OCI-LY1 (cell line): ENCODE data around the gene PPP1R7.

Experiments used
- H2AFZ ChIP-seq: fragments of 200-600 bp; sonication (generic), shearing (Covaris generic); 2 replicates; pipeline ENCODE4 v1.6.0; 2014; ENCODE audit warnings: antibody characterized with exemption, mild to moderate bottlenecking, low read length
- H3F3A ChIP-seq: fragments of 200-600 bp; sonication (generic), shearing (Covaris generic); 2 replicates; pipeline ENCODE4 v1.6.0; 2014; ENCODE audit warnings: mild to moderate bottlenecking, antibody characterized with exemption, low read length, moderate library complexity; ENCODE audit not compliant: insufficient read depth
- H3K27ac ChIP-seq: fragments of 200-600 bp; sonication (generic); 2 replicates; pipeline ENCODE4 v1.5.1; 2014; ENCODE audit warnings: low read length, mixed run types, mild to moderate bottlenecking, low read depth; ENCODE audit not compliant: poor library complexity, severe bottlenecking
- H3K27me3 ChIP-seq: fragments of 200-600 bp; sonication (generic); 2 replicates; pipeline ENCODE4 v1.6.0; 2014; ENCODE audit warnings: antibody characterized with exemption, mild to moderate bottlenecking, low read length, moderate library complexity; ENCODE audit not compliant: insufficient read depth
- H3K36me3 ChIP-seq: fragments of 200-600 bp; sonication (generic); 2 replicates; pipeline ENCODE4 v1.6.1; 2014; ENCODE audit warnings: mild to moderate bottlenecking, antibody characterized with exemption, low read length, moderate library complexity, mixed read lengths; ENCODE audit not compliant: insufficient read depth
- H3K4me1 ChIP-seq: fragments of 200-600 bp; sonication (generic); 2 replicates; pipeline ENCODE4 v1.5.1; 2014; ENCODE audit warnings: mild to moderate bottlenecking, low read length, moderate library complexity; ENCODE audit not compliant: insufficient read depth, severe bottlenecking
- H3K4me2 ChIP-seq: fragments of 200-600 bp; sonication (generic), shearing (Covaris generic); 2 replicates; pipeline ENCODE4 v1.6.1; 2014; ENCODE audit warnings: low read length
- H3K4me3 ChIP-seq: fragments of 200-600 bp; sonication (generic); 2 replicates; pipeline ENCODE4 v1.5.1; 2014; ENCODE audit warnings: low read length, low read depth, mild to moderate bottlenecking, mixed read lengths; ENCODE audit not compliant: poor library complexity, severe bottlenecking
- H3K79me2 ChIP-seq: fragments of 200-600 bp; shearing (Covaris generic); 2 replicates; pipeline ENCODE4 v1.6.1; 2016; ENCODE audit warnings: mixed run types, low read length, mixed read lengths; ENCODE audit not compliant: insufficient read depth
- H3K9ac ChIP-seq: fragments of 200-600 bp; sonication (generic), shearing (Covaris generic); 2 replicates; pipeline ENCODE4 v1.6.1; 2014; ENCODE audit warnings: mild to moderate bottlenecking, low read length, mixed read lengths
- H3K9me2 ChIP-seq: fragments of 200-600 bp; sonication (generic), shearing (Covaris generic); 2 replicates; pipeline ENCODE4 v1.6.1; 2014; ENCODE audit warnings: low read depth, mild to moderate bottlenecking, low read length, mixed read lengths
- H3K9me3 ChIP-seq: fragments of 200-600 bp; shearing (Covaris generic); 2 replicates; pipeline ENCODE4 v1.6.1; 2014; ENCODE audit warnings: low read length, mixed read lengths
- H4K20me1 ChIP-seq: fragments of 200-600 bp; sonication (generic), shearing (Covaris generic); 2 replicates; pipeline ENCODE4 v1.6.0; 2016; ENCODE audit warnings: mild to moderate bottlenecking, low read length; ENCODE audit not compliant: insufficient read depth
- EZH2 ChIP-seq: fragments of 200-600 bp; sonication (generic), shearing (Covaris generic); IDR thresholded peaks from 2 replicates; pipeline ENCODE4 v1.8.0; 2017; ENCODE audit warnings: borderline replicate concordance, mixed run types, mild to moderate bottlenecking, antibody characterized with exemption, low read length, moderate library complexity, mixed read lengths
- TF ChIP-seq, protein P1 (sequence below): fragments of 200-600 bp; sonication (generic), shearing (Covaris generic); IDR thresholded peaks from 2 replicates; pipeline ENCODE4 v1.5.1; 2017; ENCODE audit warnings: mild to moderate bottlenecking, antibody characterized with exemption, low read length, moderate library complexity, mixed read lengths

PPP1R7 gene

DNA sequence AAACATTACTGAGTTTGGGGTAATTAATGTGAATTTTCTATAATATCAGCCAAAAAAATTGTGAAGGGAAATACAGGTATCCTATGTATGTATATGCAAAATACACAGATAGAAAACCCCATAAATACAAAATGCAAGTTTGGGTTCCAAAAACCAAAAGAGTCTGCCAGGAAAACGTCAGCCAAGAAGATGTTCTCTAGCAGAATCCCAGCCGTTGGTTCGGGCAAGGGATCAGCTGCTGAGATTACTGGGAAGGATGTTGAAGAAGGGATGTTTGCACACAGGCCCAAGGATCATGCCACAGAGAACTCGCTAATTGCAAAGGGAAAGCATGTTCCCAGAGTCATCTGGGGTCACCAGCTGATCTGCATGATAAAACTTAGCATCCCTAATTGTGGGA, 28.7 kb downstream of the PPP1R7 start:
- H3K9me2 ChIP-seq: no peaks in the 10 kb centered on the region
- no peak overlapping the region for H3K4me3 ChIP-seq
- no peak for TF ChIP-seq EZH2
- TF ChIP-seq, protein P1, sequence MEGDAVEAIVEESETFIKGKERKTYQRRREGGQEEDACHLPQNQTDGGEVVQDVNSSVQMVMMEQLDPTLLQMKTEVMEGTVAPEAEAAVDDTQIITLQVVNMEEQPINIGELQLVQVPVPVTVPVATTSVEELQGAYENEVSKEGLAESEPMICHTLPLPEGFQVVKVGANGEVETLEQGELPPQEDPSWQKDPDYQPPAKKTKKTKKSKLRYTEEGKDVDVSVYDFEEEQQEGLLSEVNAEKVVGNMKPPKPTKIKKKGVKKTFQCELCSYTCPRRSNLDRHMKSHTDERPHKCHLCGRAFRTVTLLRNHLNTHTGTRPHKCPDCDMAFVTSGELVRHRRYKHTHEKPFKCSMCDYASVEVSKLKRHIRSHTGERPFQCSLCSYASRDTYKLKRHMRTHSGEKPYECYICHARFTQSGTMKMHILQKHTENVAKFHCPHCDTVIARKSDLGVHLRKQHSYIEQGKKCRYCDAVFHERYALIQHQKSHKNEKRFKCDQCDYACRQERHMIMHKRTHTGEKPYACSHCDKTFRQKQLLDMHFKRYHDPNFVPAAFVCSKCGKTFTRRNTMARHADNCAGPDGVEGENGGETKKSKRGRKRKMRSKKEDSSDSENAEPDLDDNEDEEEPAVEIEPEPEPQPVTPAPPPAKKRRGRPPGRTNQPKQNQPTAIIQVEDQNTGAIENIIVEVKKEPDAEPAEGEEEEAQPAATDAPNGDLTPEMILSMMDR: no peak
- H4K20me1 ChIP-seq: no peaks in the 10 kb centered on the region
- no peak overlapping the region for H3K4me2 ChIP-seq
- no peak overlapping the region for H3K9ac ChIP-seq
- H3K9me3 ChIP-seq: no peaks in the 10 kb centered on the region
- H3K4me1 ChIP-seq: no peaks in the 10 kb centered on the region
- no peaks in the 10 kb centered on the region for H3F3A ChIP-seq
- H3K27ac ChIP-seq: no peak overlapping the region
- H2AFZ ChIP-seq: no peak overlapping the region
- H3K27me3 ChIP-seq: no peaks in the 10 kb centered on the region
- peaks cover 49% of the 10 kb centered on the region for H3K36me3 ChIP-seq
- no peaks in the 10 kb centered on the region for H3K79me2 ChIP-seq

DNA sequence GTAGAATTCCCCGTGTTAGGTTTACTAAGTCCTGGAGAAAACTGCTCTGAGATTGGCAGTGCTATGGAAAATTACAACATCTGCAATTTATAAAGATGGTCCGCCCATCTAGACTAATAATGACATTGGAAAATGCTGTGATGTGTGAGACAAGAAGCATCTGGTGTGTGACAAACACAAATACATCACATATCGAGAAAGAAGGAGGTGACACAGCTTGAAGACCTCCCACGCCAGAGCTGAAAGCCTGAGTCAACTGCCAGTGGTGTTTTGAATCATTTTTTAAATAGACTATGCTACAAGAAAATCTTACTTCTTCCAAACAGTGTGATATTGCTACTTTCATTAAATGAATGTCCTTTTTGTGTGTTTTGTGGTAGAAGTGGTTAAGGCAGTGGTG, 29.6 kb downstream of the PPP1R7 start:
- no peak overlapping the region for H3K9ac ChIP-seq
- H3K27ac ChIP-seq: no peak overlapping the region
- no peak for TF ChIP-seq EZH2
- TF ChIP-seq, protein P1: no peak

DNA sequence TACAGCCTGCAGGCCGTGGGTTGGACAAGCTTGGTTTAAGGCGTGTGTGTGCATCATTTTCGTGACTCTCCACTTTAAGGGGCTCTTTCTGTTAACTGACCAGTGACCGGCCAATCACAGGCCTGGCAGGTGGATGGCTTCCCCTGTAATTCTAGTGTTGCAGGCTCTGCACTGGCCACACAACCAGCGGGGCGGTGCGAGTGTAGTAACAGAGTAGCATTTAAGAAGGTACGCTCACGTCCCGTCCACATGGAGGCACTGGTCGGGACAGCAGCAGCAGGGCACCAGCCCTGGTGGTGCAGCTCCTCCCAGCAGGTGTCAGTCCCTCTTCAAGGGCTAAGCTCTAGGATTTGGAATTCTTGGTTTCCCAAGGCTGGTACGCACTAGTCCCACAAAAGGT, 30.2 kb downstream of the PPP1R7 start:
- H3K4me1 ChIP-seq: no peaks in the 10 kb centered on the region
- H3K9me3 ChIP-seq: no peaks in the 10 kb centered on the region
- H3K27me3 ChIP-seq: no peaks in the 10 kb centered on the region
- no peak overlapping the region for H3K4me3 ChIP-seq
- TF ChIP-seq, protein P1: no peak
- no peak for TF ChIP-seq EZH2
- no peak overlapping the region for H3K4me2 ChIP-seq
- H3K27ac ChIP-seq: no peak overlapping the region
- no peaks in the 10 kb centered on the region for H3K9me2 ChIP-seq
- no peak overlapping the region for H2AFZ ChIP-seq
- no peak overlapping the region for H3K9ac ChIP-seq
- peaks cover 36% of the 10 kb centered on the region for H3K36me3 ChIP-seq
- no peaks in the 10 kb centered on the region for H4K20me1 ChIP-seq
- no peaks in the 10 kb centered on the region for H3F3A ChIP-seq
- H3K79me2 ChIP-seq: no peaks in the 10 kb centered on the region

More for the DNA sequence above, 29.6 kb downstream of the PPP1R7 start:
- no peaks in the 10 kb centered on the region for H3K9me2 ChIP-seq
- no peak overlapping the region for H2AFZ ChIP-seq
- no peaks in the 10 kb centered on the region for H4K20me1 ChIP-seq
- H3K4me1 ChIP-seq: no peaks in the 10 kb centered on the region
- H3K36me3 ChIP-seq: peaks cover 42% of the 10 kb centered on the region
- no peak overlapping the region for H3K4me2 ChIP-seq
- no peaks in the 10 kb centered on the region for H3K9me3 ChIP-seq
- no peak overlapping the region for H3K4me3 ChIP-seq
- H3K27me3 ChIP-seq: no peaks in the 10 kb centered on the region
- no peaks in the 10 kb centered on the region for H3F3A ChIP-seq
- H3K79me2 ChIP-seq: no peaks in the 10 kb centered on the region
